HG03521 (cell line): ENCODE data around the gene SBK2.

Experiments used
- ATAC-seq: cut with Tn5 transposase; IDR thresholded peaks from one replicate; pipeline ENCODE4 v1.9.1; 2021; ENCODE audit warnings: mild to moderate bottlenecking, moderate library complexity; ENCODE audit not compliant: unreplicated experiment

SBK2 gene

DNA sequence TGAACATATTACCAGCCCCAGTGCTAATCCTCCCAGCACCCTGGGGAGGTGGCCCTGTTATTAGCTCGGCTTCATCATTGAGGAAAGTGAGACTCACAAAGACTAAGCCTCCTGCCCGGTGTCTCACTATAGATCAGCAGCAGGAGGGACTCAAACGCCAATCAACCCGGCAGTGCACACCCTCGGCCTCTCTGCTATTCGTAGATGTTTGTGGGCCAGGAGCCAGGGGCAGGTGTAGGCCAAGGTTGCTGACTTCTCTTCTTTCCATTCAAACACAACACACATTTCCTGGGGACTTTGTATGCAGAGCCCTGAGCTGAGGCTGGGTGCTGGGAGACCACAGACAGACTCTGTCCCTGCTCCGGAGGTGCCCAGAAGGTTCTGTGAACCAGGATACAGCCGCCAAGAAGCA, 17.8 kb upstream of the SBK2 start:
- no peak for ATAC-seq

DNA sequence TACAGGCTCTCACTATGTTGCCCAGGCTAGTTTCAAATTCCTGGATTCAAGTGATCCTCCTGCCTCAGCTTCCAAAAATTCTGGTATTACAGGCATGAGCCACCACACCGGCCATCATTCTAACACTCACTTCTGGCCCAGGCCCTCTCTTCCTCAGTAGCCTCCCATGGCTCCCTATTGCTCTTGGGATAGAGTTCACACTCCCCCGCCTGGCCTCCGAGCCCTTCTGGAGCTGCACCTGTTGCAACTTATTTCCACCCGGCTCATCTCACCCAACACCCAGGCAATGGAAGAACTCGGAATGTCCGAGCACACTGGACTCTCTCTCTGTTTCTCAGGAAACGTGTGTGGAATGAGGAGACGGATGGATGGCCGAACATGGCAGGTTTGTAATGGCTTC, 17.4 kb upstream of the SBK2 start:
- ATAC-seq, result no peak

DNA sequence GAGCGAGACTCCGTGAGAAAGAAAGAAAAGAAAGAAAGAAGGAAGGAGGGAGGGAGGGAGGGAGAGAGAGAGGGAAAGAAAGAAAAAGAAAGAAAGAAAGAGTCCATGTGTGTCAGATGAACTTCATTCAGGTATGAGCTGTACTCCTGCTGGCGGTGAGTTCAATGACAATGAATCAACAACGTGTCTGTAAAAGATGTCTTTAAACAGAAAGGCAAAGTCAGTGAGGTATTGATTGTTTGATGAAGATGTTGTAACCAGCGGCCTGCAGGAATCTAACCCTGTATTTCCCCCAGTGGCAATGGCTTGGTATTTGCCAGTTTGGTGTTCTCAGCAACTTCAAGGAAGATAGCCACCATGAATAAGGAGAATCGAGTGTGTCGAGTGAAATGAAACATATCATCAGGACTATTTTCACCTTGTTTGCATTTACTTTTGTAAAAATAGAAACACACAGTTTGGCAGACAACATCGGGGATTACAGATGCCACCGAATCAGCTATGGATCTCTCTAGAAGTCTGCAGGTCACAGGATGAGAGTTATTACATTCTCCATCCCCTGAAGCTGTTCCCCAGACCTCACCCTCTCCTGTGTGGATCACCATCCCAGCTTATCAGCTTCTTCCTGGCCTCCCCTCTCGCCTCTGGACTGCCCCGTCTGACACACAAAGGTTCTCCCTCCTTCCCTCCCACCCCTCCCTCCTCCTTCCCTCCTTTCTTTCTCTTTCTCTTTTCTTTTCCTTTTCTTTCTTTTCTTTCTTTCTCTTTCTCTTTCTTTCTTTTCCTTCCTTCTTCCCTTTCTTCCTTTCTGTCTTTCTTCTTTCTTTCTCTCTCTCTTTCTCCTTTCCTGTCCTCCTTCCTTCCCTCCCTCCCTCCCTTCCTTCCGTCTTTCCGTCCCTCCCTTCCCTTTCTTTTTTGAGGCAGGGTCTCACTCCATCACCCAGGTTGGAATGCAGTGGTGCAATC, 16.6 kb upstream of the SBK2 start:
- ATAC-seq, result no peak

DNA sequence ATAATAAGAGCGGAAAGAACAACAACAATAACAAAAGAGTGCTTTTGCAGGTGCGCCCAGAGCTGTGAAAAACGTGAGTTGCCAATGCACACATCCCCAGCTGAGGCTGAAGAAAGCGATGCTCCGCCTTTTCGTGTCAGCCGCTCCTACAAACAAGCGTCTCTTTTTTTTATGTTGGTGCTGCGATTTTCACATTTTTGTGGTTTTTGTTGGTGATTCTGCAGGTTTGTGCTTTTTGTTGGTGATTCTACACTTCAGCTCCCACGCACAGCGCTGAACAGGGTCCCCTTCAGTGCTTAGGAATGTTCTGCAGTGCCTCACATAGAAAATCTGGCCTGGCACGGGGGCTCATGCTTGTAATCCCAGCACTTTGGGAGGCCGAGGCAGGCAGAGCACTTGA, 15.7 kb upstream of the SBK2 start:
- ATAC-seq, result no peak

DNA sequence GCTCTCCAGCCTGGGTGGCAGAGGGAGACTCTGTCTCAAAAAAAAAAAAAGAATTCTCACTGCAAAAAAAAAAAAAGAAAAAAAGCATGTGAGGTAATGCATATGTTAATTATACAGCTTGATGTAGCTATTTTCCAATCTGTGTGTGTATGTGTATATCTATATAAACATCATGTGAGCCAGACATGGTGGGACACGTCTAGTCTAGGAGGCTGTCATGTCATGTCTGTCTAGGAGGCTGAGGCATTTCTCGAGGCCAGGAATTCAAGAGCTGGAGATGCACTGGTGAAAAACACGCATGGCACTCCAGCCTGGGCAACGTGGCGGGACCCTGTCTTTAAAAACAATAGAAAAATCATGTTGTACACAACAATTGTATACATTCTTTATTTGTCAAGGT, 15.3 kb upstream of the SBK2 start:
- no peak for ATAC-seq

DNA sequence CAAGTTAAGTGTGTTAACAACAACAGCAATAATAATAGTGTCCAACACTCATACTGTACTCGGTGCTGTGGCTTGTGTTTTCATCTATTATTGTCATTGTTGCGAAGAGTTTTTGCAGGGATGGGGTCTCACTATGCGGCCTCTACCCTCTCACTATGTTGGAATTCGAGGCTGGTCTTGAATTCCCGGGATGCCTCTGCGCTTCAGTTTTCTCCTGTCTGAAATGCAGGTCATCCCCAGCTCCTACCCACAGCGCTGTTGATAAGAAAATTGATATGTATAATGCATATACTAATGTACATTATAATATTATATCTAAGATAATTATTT, 13.4 kb upstream of the SBK2 start:
- no peak for ATAC-seq

DNA sequence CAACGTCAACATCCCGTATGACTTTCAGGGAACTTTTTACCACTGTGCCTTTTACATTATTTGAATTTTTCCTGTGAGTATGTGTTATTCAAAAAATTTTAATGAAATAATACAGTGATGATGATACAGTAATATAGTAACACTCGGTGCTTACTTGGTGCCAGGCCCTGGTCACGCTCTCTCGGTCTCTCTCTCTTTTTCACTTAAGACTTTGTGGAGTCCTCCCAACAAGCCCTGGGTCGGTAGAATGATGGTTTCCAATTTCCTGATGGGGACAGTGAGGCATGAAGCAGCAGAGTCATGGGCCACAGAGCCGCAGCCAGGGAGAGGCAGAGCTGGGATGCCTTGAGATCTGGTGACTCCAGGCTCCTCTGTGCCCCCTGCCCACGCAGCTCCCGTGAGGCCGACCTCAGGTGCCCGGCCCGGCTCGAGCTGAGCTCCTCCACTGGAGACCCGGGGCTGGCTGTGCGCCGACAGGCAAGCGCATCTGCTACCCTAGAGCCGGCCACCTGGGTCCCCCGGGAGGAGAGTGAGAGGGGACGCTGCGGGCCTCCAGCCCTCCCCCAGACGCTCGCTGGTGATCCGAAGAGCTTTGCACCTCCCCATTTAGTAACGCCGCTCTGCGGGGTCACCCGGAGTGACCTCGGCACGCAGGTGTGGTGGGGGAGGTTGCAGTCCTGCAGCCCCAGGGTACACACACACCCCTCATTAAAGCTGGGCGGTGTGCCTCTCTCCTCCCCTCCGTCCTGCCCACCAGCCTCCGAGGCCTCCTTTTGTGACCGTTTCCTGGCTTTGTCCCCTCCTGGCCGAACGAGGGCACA, 12.8 kb upstream of the SBK2 start:
- ATAC-seq, result no peak

DNA sequence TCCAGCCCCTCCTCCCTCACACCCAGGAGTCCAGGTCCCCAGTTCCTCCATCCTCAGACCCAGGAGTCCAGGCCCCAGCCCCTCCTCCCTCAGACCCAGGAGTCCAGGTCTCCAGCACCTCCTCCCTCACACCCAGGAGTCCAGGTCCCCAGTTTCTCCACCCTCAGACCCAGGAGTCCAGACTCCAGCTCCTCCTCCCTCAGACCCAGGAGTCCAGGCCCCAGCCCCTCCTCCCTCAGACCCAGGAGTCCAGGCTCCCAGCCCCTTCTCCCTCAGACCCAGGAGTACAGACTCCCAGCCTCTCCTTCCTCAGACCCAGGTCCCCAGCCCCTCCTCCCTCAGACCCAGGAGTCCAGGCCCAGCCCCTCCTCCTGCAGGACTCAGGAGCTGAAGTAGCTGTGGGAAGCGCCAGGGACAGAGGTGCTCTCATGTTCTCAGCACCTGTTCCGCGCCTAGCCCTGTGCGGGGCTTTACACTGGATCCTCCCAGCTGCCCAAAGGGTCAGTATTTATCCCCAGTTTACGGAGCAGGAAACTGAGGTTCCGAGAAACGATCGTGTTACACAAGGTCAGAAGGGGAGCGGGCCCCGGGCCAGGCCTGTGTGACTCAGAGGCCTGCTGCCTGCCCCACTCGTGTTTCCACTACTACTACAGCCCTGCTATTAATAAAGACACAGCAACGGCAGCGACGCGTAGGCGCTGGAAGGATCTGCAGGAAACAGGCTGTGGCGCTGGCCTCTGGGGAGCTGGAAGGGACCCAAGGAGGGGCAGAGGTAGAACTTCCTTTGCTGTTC, 10.1 kb upstream of the SBK2 start:
- no peak for ATAC-seq

DNA sequence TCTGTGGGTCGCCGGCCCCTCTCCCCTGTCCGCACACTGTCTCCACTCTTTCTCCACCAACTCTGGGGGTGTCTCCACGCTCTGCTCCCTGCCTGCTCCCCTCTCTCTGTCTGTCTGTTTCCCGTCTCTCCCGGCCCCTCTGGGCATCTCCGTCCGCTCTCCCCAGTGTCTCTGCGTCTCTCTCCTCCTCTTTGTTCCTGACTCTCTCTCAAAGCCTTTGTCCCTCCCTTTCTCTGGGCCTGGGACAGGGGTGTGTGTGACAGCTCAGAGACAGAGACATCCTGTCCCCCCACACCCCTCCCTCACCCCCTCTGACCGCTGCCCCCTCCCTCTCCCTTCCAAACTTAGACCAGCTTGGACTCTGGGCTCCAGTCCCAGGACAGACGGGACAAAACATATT, 9.1 kb upstream of the SBK2 start:
- ATAC-seq, result no peak

DNA sequence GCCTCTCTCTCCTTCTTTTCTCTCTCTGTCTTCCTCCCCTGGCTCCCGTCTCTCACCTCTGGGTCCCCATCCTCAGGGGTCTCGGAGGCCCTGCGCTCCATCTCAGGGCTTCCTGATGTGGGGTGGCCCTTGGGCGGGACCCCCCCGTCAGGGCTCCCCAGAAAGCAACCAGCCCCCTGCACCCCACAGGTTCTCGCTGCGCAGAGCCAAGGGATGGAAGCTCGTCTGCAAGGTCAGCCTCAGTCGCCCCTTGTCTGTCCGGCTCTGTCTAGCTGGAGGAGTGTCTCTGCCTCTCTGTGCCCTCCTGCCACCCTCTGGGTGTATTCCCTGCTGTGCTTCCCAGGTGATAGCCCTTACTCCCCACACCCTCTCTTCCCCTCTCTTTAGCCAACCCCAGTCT, 8.5 kb upstream of the SBK2 start, which contains the start of gene SBK3:
Gene SBK3, minus strand, starts transcription at position 101 of the 400 bp plus-strand sequence. Its CDS starts 0 bp downstream, at position 101.
- no peak for ATAC-seq

DNA sequence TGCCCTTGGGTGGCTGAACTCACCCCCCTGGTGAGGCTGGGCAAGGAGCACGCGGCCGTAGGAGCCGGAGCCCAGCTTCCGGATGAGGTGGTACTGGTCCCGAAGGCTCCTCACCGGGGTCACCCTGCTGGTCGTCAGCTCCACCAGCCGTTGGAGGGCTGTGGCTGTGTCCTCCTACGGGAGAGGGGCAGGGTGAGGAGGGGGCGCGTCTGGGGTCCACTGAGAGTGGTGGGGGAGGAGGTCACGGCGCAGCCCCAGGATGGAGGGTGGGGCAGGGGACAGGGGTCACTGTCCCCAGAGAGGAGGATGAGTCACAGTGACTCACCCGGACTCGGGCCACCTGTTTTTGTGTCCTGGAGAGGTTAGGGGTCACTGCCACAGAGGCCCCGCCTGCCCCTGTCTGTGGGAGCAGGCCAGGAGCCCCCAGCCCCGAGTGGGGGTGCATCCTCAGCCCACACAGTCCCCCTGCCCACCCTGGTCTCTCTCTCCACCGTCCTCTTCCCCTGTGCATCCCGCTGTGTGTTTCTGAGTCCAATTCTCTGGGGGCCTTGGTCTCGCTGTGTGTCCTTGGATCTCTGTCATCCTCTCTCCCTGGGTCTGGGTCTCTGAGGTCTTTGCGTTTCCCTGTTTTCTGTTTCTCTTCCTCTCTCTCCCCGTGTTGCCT, 8.0 kb upstream of the SBK2 start:
- ATAC-seq, result no peak

DNA sequence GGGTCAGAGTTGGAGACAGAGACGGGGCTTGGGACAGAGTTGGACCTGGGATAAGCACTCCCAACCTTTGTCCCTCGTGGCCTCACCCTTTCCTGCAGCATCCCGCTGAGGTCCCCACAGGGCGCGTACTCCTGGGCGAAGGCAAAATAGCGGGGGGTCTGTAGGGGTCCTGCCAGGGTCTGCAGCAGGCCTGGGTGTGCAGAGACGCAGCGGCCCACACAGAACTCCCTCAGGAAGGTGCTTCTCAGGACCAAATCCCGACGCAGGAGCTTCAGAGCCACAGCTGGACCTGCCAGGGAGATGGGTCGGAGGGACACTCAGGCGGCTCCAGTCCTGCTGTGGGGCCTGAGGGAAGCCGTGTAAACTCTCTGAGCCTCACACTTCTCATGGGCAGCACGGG, 7.1 kb upstream of the SBK2 start:
- ATAC-seq, result no peak

DNA sequence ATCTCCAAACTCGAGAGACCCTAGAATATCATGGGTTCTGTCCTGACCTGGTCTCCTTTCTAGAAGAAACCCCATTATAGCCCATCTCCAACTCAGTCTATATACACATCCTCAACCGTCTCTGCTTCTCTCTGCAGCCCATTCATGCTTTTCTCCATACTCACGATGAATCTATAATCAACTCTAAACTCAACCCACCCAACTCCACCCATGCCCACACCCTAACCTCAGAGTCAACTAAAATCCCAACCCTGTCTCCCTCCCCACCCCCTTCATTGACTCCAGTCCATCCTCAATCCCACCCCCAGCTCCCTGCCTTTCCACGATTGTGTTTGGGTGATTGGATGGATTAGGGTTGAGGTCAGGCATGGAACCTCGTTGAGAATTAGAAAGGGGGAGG, 6.6 kb upstream of the SBK2 start:
- ATAC-seq, result no peak

DNA sequence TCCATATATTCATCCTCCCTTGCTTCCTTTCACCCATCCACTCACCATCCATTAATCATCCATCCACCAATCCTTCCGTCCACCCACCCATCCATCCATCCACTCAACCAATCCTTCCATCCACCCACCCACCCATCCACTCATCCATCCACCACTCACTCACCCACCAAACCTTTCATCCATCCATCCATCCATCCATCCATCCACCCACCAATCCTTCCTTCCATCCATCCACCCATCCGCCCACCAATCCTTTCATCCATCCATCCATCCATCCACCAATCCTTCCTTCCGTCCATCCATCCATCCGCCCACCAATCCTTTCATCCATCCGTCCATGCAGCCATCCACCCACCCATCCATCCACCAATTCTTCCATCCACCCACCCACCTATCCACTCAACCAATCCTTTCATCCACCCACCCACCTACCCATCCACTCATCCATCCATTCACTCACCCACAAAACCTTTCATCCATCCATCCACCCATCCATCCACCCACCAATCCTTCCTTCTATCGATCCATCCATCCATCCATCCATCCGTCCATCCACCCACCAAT, 5.4 kb upstream of the SBK2 start:
- ATAC-seq, result no peak

DNA sequence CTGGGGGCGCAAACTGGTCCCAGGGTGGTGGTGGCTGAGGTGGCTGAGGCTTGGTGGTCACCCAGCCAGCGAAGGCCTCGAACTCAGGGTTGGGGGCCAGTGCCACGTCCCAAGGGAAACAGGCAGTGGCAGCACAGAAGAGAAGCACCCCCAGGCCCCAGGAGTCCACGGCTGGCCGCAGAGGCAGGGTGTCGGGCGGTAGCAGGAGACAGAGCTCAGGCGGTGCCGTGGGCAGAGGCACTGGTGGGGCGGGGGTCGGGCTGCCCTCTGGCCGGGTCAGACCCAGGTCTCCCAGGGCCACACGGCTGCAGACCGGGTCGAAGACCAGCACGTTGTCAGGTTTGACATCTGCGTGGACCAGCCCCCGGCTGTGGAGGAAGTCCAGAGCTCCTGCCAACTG, 4.2 kb upstream of the SBK2 start:
- no peak for ATAC-seq

DNA sequence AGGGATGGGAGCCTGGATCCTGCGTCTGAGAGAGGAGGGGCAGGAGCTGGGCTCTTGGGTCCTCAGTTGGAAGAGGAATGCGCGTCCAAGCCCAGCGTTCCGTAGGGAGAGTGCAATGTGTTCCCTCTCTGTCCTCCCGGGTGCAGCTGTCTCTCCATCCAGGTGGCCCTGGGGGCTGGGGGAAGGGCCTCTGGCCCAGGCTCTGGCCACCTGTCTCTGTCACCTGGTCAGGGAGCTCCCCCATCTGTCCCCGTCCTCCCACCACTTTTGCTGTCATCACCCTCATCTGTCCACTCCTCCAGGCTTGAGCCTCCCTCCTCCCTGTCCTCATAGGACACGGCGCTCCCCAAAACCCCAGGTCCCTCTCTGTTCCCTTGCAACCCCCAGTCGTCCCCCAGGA, 3.7 kb upstream of the SBK2 start:
- ATAC-seq, result no peak

DNA sequence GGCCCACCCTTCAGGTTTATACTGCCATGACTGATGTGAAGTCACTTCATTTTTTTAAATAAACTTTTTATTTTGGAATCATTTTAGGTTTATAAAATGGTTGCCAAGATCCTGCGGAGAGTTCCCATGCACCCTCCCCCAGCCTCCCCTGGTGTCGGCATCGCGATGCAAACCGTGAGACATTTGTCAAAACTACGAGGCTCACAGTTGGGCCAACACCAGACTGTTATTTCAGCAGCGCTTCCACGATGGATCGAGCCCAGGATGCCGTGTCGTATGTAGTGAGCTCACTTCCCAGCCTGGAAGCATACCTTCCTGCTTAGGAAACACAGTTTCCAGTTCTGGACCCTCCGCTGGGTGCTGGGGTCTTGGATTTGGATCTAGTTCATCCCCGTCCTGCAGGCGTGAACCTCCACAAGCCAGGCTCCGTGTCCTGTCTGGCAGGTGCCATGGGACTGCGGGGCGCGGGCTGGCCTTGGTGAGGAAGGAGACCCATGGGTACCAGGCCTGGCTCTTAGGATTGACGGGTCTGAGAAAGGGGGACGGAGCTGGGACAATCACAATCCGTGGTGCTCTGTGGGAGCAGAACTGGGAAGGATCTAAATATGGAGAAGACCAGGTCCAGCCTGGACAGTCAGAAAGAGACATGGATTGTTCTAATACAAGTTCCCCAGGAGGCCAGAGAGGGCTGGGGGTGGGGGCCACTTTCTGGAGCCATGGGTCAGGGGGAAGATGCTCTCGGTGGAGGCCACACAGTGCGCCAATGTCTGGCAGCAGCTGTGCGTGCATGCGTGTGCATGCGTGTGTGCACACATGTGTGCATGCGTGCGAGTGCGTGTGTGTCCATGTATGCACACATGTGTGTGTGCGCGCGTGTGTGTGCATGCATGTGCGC, 2.4 kb upstream of the SBK2 start:
- ATAC-seq, result no peak

DNA sequence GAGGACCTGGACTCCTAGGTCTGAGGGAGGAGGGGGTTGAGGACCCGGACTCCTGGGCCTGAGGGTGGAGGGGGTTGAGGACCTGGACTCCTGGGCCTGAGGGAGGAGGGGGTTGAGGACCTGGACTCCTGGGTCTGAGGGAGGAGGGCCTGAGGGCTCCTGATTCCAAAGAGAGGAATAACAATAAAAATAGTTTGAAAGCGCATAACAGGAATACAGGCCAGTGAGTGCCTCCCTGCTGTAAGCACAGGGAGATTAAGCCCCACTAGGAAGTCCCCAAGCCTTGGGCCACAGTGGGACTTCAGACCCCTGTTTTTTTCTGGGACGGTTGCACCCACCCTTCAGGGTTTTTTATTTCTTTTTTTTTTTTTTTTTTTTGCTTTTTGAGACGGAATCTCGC, 1.2 kb upstream of the SBK2 start:
- no peak for ATAC-seq

DNA sequence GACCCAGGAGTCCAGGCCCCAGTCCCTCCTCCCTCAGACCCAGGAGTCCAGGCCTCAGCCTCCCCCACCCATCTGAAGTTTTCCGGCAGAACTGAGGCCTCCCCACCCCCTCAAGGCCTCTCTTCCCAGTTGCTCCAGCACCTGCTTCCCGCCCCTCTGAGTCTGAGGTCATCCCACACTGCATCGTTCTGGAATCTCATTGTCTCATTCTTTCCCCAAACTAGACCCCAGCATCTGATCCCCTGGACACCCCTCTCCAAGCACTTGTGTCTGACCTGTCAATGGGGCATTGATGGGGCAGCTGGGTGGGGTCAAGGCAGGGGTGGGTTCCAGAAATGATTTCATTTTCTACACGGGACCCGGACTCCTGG, 793 bp upstream of the SBK2 start:
- no peak for ATAC-seq

DNA sequence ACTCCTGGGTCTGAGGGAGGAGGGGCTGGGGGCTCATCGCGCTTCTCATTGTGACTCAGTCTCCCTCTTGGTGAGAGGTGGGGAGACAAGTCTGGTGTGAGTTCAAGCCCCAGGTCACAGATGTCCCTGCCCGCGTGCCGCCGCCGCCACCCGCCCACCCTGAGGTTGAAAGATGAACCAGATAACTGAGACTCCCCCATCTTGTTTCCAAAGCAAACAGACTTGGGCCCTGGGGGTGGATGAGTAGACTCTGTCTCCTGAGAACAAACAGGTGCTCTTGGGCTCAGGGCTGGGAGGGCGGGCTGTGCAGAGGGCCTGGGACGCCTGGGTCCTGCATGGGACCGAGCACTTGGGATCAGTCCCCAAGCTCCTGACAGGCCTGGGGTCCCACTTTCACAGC, 567 bp downstream of the SBK2 start:
- no peak for ATAC-seq
